A549 treated with RU486 at 1 μM for 4 hours (cell line): ENCODE measurements around the gene SPRR2A. TPM values are rescaled to one million over a fixed set of nuclear protein-coding genes. Genes with fewer than 3 reads are reported as not detected.

ENCODE experiments used
- total RNA-seq: library from RNA; stranded (reverse); fragments of 200-300 nt; extraction: Qiagen RNA extraction; gene quantifications from 5 replicates; pipeline ENCODE4 v1.2.3, GENCODE V29; 2022; ENCODE audit warnings: low read depth

Gene SPRR2A
- total RNA-seq: not detected in 5 replicates

GRCh38 chr1:153057375-153057774, at the start of gene SPRR2A:
SPRR2A (minus strand) TSS chr1:153057512; CDS start chr1:153056735, 777 bp downstream.

GRCh38 chr1:153094426-153094825, 37.1 kb upstream of the SPRR2A start, which contains the start of gene SPRR2E:
SPRR2E (minus strand) TSS chr1:153094526; CDS start chr1:153093751, 775 bp downstream.

GRCh38 chr1:153071511-153071910, 14.2 kb upstream of the SPRR2A start, which contains the start of gene SPRR2B:
SPRR2B (minus strand) TSS chr1:153071611; CDS start chr1:153070839, 772 bp downstream.

GRCh38 chr1:153040950-153041631, 16.2 kb downstream of the SPRR2A start, which contains the start of gene SPRR2D:
SPRR2D (minus strand) TSS chr1:153041120; CDS start chr1:153040346, 774 bp downstream.

GRCh38 chr1:153030895-153031294, 26.4 kb downstream of the SPRR2A start, which contains the start of gene SPRR1B:
SPRR1B (plus strand) TSS chr1:153031203; CDS start chr1:153032346, 1,143 bp downstream.

Other genes starting within 250 kb of the SPRR2A start
- gene LCE1B, start 245.5 kb downstream of the SPRR2A start, total RNA-seq: not detected in 5 replicates
- not detected in 5 replicates for gene LCE1A, start 230.0 kb downstream of the SPRR2A start, total RNA-seq
- gene LCE6A, start 214.7 kb downstream of the SPRR2A start, total RNA-seq: not detected in 5 replicates
- not detected in 5 replicates for gene LCE7A, start 197.5 kb downstream of the SPRR2A start, total RNA-seq
- gene SMCP, start 179.2 kb downstream of the SPRR2A start, total RNA-seq: not detected in 5 replicates
- 0.08 TPM in 1 of 5 replicates, not detected in the others for gene IVL, start 149.0 kb downstream of the SPRR2A start, total RNA-seq
- not detected in 5 replicates for gene SPRR5, start 110.3 kb downstream of the SPRR2A start, total RNA-seq
- gene SPRR4, start 86.9 kb downstream of the SPRR2A start, total RNA-seq: not detected in 5 replicates
- not detected in 5 replicates for gene SPRR1A, start 73.4 kb downstream of the SPRR2A start, total RNA-seq
- gene SPRR3, start 55.8 kb downstream of the SPRR2A start, total RNA-seq: not detected in 5 replicates
- gene SPRR1B, start 26.3 kb downstream of the SPRR2A start, total RNA-seq: not detected in 5 replicates
- not detected in 5 replicates for gene SPRR2D, start 16.4 kb downstream of the SPRR2A start, total RNA-seq
- gene SPRR2B, start 14.1 kb upstream of the SPRR2A start, total RNA-seq: not detected in 5 replicates
- gene SPRR2E, start 37.0 kb upstream of the SPRR2A start, total RNA-seq: not detected in 5 replicates
- not detected in 5 replicates for gene SPRR2F, start 56.0 kb upstream of the SPRR2A start, total RNA-seq
- gene SPRR2G, start 93.4 kb upstream of the SPRR2A start, total RNA-seq: not detected in 5 replicates
- gene LELP1, start 145.9 kb upstream of the SPRR2A start, total RNA-seq: not detected in 5 replicates
- gene PRR9, start 160.1 kb upstream of the SPRR2A start, total RNA-seq: not detected in 5 replicates
- not detected in 5 replicates for gene LORICRIN, start 202.2 kb upstream of the SPRR2A start, total RNA-seq